GM12892 (cell line): Measurements from ENCODE around the gene DDN.

Source experiments
- DNase-seq: peaks from one replicate; pipeline ENCODE4 v3.0.0; 2011; ENCODE audit not compliant: insufficient read length
- FAIRE-seq: peaks from 2 replicates; lab custom pipeline; 2011; peaks lifted over from hg19 to GRCh38; lab: Jason Lieb, UNC
- POLR2A ChIP-seq: IDR thresholded peaks from 2 replicates; pipeline ENCODE4 v1.6.1; 2011; ENCODE audit warnings: low read depth, low read length, control low read depth
- POLR2AphosphoS5 ChIP-seq: IDR thresholded peaks from 2 replicates; pipeline ENCODE4 v1.6.1; 2011; ENCODE audit warnings: low read depth, low read length, control low read depth
- TAF1 ChIP-seq: IDR thresholded peaks from 2 replicates; pipeline ENCODE4 v1.6.1; 2011; ENCODE audit warnings: low read depth, mild to moderate bottlenecking, control low read depth, low read length, borderline replicate concordance

DDN gene

GRCh38 chr12:48998497-48999353 lies 450 bp downstream of the DDN start:
- no peak for FAIRE-seq
- DNase-seq = peak; percentile 43
- TF ChIP-seq POLR2AphosphoS5 (no peak), POLR2A (no peak), TAF1 (no peak)

GRCh38 chr12:48997719-48998496 lies 1.3 kb downstream of the DDN start:
- TF ChIP-seq POLR2A (no peak), TAF1 (no peak), POLR2AphosphoS5 (no peak)
- FAIRE-seq (peak; percentile 42), DNase-seq (peak; percentile 89)

GRCh38 chr12:48996794-48997718 lies 2.1 kb downstream of the DDN start:
- FAIRE-seq (peak; percentile 91), DNase-seq (peak; percentile 61)
- TF ChIP-seq POLR2A (no peak), TAF1 (no peak)

- no peak for TF ChIP-seq POLR2A
- TF ChIP-seq TAF1 = no peak
- DNase-seq (peak; percentile 78), FAIRE-seq (peak; percentile 44)
Observed at GRCh38 chr12:48995086-48995879, 3.9 kb downstream of the DDN start.

GRCh38 chr12:48994224-48995085 lies 4.7 kb downstream of the DDN start:
- no peak for FAIRE-seq
- no peak for TF ChIP-seq TAF1
- no peak for TF ChIP-seq POLR2AphosphoS5
- no peak for TF ChIP-seq POLR2A
- DNase-seq = no peak

- DNase-seq = no peak
- TF ChIP-seq TAF1 = no peak
- no peak for TF ChIP-seq POLR2A
- no peak for TF ChIP-seq POLR2AphosphoS5
- FAIRE-seq = no peak
Observed at GRCh38 chr12:48993787-48994186, 5.4 kb downstream of the DDN start.

- FAIRE-seq (no peak), DNase-seq (no peak)
- TF ChIP-seq POLR2A = no peak
- no peak for TF ChIP-seq TAF1
Observed at GRCh38 chr12:48991247-48992050, 7.7 kb downstream of the DDN start.

- FAIRE-seq (no peak), DNase-seq (no peak)
- TF ChIP-seq POLR2AphosphoS5 (no peak), POLR2A (no peak), TAF1 (no peak)
Observed at GRCh38 chr12:48990552-48990951, 8.6 kb downstream of the DDN start.

GRCh38 chr12:48988030-48988649 lies 11.0 kb downstream of the DDN start:
- no peak for TF ChIP-seq POLR2AphosphoS5
- no peak for TF ChIP-seq TAF1
- no peak for TF ChIP-seq POLR2A
- FAIRE-seq = peak; percentile 94
- no peak for DNase-seq
